LoVo (cell line): ENCODE data around the gene PICK1.
"Not testable (repeated sequence)": the region's sequence is repeated elsewhere in the genome, so short reads cannot be mapped to it uniquely, and the experiment has no call there.

Experiments used
- DNase-seq: peaks from one replicate; pipeline ENCODE4 v3.0.0-alpha.2; 2016; ENCODE audit warnings: low spot score

PICK1 gene

DNA sequence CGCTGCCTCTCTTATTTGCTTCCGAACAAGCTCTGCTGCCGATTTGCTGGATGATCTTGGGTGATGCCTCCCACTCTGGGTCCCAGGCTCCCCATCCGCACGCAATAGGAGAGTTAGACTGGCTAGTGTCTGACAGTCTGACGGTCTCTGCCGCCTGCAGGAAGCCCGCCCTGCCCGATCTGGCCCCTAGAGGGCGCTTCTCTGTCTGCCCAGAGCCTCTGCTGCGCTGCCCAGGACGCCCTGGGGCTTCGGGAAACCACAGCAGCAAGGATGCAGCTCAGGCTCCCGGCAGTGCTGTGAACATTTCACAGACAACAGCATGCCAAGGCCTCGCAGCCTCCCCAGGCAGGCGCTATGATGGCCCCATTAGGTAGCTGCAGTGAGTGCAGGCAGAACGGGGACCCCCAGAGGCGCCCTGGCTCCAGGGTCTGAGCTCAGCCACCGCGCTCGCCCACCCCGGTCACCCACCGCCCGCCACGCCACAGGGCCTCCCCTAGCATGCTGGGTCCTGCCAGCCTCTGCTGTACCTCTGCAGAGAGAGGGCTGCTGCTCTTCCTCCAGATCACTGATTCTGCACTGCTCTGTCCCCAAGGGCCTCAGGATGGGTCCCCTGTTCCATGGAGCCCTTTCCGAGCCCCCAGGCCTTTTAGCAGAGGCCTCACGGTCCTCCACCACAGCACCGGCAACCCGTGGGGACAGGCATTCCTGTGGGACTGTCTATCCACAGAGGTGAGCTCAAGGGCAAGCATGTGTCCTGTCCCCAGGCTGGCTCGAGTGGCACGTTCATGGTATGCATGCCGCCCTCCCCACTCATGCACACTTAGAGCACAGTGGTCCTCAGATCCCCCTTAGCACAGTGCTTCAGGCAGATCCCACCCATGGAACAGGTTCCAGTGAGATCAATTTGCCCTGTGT is 57.5 kb downstream of the PICK1 start:
- peak; percentile 66 for DNase-seq

DNA sequence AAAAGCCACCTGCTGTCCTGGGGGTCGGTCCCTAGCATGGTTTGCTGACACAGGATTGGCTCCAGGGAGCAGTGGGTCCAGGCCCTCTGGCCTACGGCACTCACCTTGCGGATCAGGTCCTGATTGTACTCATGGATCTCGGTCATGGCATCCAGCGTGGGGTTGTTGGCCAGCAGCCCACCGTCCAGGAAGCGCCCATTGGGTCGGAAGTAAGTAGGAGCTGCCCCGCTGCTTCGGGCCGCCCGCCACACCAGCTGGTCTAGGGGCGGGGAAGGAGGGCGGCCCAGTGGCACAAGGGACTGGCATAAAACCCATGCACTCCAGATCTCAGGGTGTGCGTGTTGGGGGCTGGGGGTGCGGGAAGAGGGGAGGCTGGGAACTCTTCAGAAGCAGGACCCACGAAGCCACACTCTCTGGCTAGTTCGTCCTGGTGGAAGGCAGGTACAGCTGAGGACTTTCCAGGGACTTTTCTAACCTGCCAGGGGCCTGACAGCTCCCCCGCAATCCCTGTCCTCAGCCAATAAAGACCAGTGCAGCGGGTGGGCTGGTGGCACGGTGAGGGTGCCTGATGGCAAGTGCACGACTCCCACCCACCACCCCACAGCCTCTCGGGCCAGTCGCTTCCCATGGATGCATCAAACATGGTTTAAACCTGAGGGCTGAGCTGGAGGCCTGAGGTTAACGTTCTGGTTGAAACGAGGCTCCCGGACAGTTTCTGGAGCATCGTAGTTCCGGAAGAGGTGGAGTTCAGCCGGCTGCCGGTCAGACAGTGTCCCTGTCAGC is 58.4 kb downstream of the PICK1 start:
- no peak for DNase-seq

DNA sequence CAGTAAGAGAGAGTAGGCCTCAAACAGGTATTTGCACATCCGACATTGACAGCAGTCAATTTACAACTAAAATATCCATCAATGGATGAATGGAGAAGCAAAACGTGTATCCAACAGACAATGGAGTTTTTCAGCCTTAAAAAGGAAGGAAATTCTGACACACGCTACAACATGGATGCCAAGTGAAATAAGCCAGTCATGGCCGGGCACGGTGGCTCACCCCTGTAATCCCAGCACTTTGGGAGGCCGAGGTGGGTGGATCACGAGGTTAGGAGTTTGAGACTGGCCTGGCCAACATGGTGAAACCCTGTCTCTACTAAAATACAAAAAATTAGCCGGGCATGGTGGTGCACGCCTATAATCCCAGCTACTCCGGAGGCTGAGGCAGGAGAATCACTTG is 60.4 kb downstream of the PICK1 start:
- not testable (repeated sequence) for DNase-seq

DNA sequence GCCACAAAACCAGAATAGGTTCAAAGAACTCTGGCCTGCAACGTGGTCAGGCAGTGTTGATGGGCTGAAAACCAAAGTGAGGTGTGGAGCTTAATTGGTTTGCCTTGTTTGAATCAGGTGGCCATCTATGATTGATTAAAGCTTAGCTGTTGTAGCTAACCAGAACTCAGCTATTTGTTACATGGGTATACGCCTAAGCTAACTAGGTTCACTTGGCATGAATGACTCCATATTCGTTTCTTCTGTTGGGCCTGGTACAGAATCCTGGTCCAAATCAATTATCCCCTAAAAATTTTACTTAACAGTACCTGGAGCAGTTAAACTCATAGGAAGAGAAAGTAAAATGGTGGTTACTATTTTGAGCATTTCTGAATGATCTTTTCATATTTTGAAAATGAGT is 61.0 kb downstream of the PICK1 start:
- DNase-seq: no peak

DNA sequence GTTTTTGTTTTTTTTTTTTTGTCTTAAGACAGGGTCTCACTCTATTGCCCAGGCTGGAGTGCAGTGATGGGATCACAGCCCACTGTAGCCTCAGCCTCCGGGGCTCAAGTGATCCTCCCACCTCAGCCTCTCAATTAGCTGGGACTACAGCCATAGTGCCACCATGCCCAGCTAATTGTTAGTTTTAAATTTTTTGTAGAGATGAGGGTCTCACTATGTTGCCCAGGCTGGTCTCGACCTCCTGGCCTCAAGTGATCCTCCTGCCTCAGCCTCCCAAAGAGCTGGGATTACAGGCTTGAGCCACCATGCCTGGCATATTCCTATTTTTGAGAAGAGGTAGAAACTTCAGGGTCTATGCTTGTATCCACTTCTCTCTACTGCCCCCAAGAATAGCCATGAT is 61.5 kb downstream of the PICK1 start:
- DNase-seq: not testable (repeated sequence)

DNA sequence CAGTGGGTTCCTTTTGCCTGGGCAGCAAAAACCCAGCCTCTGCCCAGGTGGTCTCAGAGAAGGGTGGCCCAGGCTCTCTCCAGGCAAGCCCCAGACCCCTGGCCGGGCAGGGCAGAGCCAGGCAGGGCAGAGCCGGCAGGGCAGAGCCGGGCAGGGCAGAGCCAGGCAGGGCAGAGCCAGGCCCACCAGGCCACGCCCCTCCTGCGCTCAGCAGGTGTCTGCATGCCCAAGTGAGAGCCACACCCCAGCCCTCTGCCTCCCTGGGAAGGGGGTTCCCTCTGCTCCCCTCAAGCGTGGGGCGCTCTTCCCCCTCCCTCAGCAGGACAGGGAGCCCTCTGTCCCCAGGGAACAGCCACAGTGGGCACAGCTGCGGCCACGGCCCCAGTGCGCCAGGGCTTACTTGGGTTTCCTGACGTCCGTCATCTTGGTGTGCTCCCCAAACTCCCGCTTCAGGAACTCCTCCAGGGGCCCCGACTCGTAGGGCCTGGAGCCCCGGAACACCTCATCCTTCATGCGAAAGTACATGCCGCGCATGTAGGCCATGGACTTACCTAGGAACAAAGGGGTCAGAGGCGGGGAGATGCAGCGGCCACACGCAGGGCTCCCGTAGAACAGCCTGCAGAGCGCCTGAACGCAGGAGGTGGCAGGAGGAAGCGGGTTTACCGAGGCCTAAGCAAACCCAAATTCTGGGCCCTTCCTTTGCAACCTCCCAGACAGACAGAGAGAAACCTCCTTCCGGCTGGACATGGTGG is 63.3 kb downstream of the PICK1 start:
- peak; percentile 14 for DNase-seq

DNA sequence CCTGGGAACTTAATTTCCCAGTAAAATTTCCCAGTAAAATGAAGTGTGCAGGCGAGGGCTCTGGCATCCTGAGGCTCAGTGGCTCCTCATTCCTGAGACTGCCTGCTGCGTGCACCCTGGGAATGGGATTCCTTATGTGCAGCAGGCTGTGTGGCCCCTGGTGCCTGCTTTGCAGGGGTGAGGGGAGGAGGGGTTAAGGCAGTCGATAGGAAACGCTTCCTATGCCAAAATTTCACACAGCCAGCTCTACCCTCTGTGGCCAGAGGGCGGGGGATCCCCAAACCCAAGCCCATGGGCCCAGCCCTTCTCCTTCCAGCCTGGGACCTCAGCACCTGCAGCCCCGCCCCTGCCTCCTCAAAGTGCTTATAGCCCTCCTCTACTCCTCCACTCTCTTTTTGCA is 65.4 kb downstream of the PICK1 start:
- no peak for DNase-seq

DNA sequence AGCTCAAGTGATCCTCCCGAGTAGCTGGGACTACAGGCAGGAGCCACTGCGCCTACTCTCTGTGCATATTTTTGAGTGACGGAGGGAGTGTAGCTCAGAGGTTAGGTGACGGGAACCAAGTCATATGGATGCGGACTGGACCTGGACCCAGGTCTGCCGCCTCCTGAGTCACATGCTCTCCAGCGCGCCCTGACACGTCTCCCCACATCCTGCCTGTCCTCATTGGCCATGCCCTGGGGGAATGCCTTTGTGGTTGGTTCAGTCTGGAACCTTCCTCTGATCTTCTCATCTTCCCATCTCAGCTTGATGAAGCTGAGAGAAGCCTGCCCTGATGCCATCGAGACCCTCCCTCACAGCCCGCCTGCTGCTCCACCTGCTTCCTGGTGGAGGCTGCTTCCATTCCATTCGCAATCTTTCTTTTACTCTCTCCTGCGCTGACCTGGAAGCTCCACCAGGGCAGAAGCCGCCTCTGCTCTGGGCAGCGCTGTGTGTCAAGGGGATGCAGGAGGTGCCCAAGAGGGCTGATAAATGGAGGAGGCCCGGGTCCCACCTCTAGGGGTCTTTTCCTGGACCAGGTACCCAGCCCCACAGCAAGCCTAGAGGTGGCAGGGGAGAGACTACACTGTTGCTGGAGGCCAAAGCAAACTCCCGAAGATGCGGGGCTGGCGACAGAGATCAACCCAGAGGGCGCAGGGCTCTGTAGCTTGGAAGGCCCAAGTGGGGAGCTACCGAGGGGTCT is 67.2 kb downstream of the PICK1 start:
- no peak for DNase-seq

DNA sequence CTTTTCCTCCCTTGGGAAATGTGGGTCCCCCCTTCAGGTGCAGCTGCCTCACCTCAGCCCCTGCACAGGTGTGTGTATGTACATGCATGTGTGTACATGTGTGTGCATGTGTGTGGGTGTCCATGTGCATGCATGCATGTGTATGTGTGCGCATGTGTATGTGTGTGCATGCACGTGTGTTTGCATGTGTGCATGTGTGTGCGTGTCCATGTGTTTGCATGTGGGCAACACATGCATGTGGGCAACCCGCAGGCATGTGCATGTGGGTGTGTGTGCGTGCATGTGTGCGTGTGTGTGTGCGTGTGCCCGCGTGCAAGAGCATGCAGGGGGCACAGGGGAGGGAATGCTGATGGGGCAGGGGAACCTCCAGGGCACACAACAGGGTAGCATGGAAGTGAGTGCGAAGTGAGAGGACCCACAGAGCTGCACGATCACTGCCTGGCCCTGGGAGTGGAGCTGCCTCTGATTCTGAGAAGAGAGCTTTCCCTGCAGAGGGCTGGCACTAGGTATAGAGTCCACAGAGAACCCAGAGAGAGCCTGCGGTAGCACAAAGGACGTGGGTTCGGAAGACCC is 67.9 kb downstream of the PICK1 start:
- DNase-seq: no peak
